IMR-90 (cell line): ENCODE data around the gene KRT6B.

Experiments
- CHD1 ChIP-seq: IDR thresholded peaks from 2 replicates; pipeline ENCODE4 v1.6.1; 2012; ENCODE audit warnings: low read depth, low read length, improper control_type of control experiment
- CTCF ChIP-seq: conservative IDR thresholded peaks from 2 replicates; pipeline ENCODE4 v1.5.1; 2012; ENCODE audit warnings: mild to moderate bottlenecking, low read depth, low read length, improper control_type of control experiment
- ELK1 ChIP-seq: fragments of 150-350 bp; IDR thresholded peaks from 2 replicates; pipeline ENCODE4 v1.6.1; 2016; ENCODE audit warnings: low read depth, mild to moderate bottlenecking, low read length, moderate library complexity, borderline replicate concordance
- MAFK ChIP-seq: IDR thresholded peaks from 2 replicates; pipeline ENCODE4 v1.6.1; 2012; ENCODE audit warnings: low read depth, low read length, improper control_type of control experiment
- MAZ ChIP-seq: IDR thresholded peaks from 2 replicates; pipeline ENCODE4 v1.6.1; 2012; ENCODE audit warnings: low read depth, mild to moderate bottlenecking, low read length, improper control_type of control experiment, moderate library complexity, borderline replicate concordance
- POLR2A ChIP-seq: IDR thresholded peaks from 2 replicates; pipeline ENCODE4 v1.6.1; 2012; ENCODE audit warnings: mild to moderate bottlenecking, low read depth, low read length
- RCOR1 ChIP-seq: IDR thresholded peaks from 2 replicates; pipeline ENCODE4 v1.6.1; 2012; ENCODE audit warnings: mild to moderate bottlenecking, low read length, improper control_type of control experiment; ENCODE audit not compliant: insufficient replicate concordance
- RFX5 ChIP-seq: IDR thresholded peaks from 2 replicates; pipeline ENCODE4 v1.8.0; 2012; ENCODE audit warnings: low read depth, mild to moderate bottlenecking, low read length, moderate library complexity
- SMC3 ChIP-seq: fragments of 150-350 bp; IDR thresholded peaks from 2 replicates; pipeline ENCODE4 v1.6.1; 2016; ENCODE audit warnings: low read depth, mild to moderate bottlenecking, antibody characterized with exemption, low read length, moderate library complexity

DNA sequence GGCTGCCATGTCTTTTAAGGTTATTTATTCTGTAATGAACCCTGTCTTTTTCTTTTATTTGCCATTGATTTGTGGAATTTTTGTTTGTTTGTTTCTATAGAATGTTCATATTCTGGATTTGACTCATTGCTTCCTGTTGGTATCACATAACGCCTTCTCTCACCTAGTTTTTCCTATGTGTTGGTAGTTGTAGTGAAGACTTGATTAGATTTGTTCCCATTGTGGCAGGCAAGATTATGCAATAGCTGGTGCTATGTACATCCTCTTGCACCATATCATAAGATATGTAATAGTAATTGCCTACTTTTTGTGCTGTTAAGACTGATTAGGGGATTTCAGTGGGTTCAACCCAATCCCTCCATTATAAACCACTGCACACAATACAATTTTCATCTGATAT lies 3.9 kb upstream of the KRT6B start:
- TF ChIP-seq CTCF (no peak), POLR2A (no peak), CHD1 (no peak), SMC3 (no peak), RCOR1 (no peak), RFX5 (no peak), ELK1 (no peak), MAFK (no peak), MAZ (no peak)
